GM23338 (cell line): ENCODE measurements around the gene CMC2. TPM values are rescaled to one million over a fixed set of nuclear protein-coding genes. Genes with fewer than 3 reads are reported as not detected.

Experiments used
- ATAC-seq: fragments of 200-7000 bp; cut with Tn5 transposase; 3 replicates; pipeline ENCODE4 v1.9.1; 2020
- DNase-seq: peaks from one replicate; pipeline ENCODE4 v3.0.0-alpha.2; 2015; ENCODE audit warnings: low spot score
- H2AFZ ChIP-seq: fragments of 200-600 bp; sonication (generic); 2 replicates; pipeline ENCODE4 v1.8.0; 2016; ENCODE audit warnings: antibody characterized with exemption, mild to moderate bottlenecking, moderate library complexity
- H3F3A ChIP-seq: fragments of 200-600 bp; sonication (generic); replicated peaks from 2 replicates; pipeline ENCODE4 v1.8.0; 2017; ENCODE audit warnings: antibody characterized with exemption, mixed run types, low read depth
- H3K27ac ChIP-seq: fragments of 200-600 bp; sonication (generic); 2 replicates; pipeline ENCODE4 v1.6.1; 2016; ENCODE audit warnings: low read depth
- H3K27me3 ChIP-seq: fragments of 200-600 bp; sonication (generic); 2 replicates; pipeline ENCODE4 v1.8.0; 2016; ENCODE audit warnings: mild to moderate bottlenecking, mixed run types, moderate library complexity; ENCODE audit not compliant: insufficient read depth
- H3K36me3 ChIP-seq: fragments of 200-600 bp; sonication (generic); 2 replicates; pipeline ENCODE4 v1.8.0; 2016; ENCODE audit warnings: mild to moderate bottlenecking; ENCODE audit not compliant: insufficient read depth
- H3K4me1 ChIP-seq: fragments of 200-600 bp; sonication (generic); 2 replicates; pipeline ENCODE4 v1.8.0; 2016; ENCODE audit warnings: mild to moderate bottlenecking, moderate library complexity; ENCODE audit not compliant: insufficient read depth
- H3K4me2 ChIP-seq: fragments of 200-600 bp; sonication (generic); 2 replicates; pipeline ENCODE4 v1.7.1; 2017; ENCODE audit warnings: mixed run types
- H3K4me3 ChIP-seq: fragments of 200-600 bp; sonication (generic); 2 replicates; pipeline ENCODE4 v1.6.1; 2016; ENCODE audit warnings: mixed run types
- H3K79me2 ChIP-seq: fragments of 200-600 bp; sonication (generic); replicated peaks from 2 replicates; pipeline ENCODE4 v1.8.0; 2017; ENCODE audit warnings: mild to moderate bottlenecking; ENCODE audit not compliant: insufficient read depth
- H3K9me2 ChIP-seq: fragments of 200-600 bp; sonication (generic); 2 replicates; pipeline ENCODE4 v1.8.0; 2017; ENCODE audit not compliant: insufficient read depth
- H4K20me1 ChIP-seq: fragments of 200-600 bp; sonication (generic); replicated peaks from 2 replicates; pipeline ENCODE4 v1.8.0; 2017; ENCODE audit warnings: mild to moderate bottlenecking; ENCODE audit not compliant: insufficient read depth
- H3K27ac Mint-ChIP-seq: 2 replicates; pipeline ENCODE4 v1.8.0; 2020; ENCODE audit warnings: inconsistent platforms, mild to moderate bottlenecking, moderate library complexity, mixed read lengths
- H3K27me3 Mint-ChIP-seq: 3 replicates; pipeline ENCODE4 v1.8.0; 2022; ENCODE audit warnings: low read depth, mild to moderate bottlenecking, moderate library complexity, mixed read lengths, inconsistent platforms; ENCODE audit not compliant: insufficient read depth, poor library complexity
- H3K36me3 Mint-ChIP-seq: 3 replicates; pipeline ENCODE4 v1.8.0; 2021; ENCODE audit warnings: low read depth, mild to moderate bottlenecking, inconsistent platforms, moderate library complexity, mixed read lengths
- H3K4me1 Mint-ChIP-seq: 3 replicates; pipeline ENCODE4 v1.8.0; 2020; ENCODE audit warnings: mild to moderate bottlenecking, inconsistent platforms, mixed read lengths
- H3K4me3 Mint-ChIP-seq: 3 replicates; pipeline ENCODE4 v1.8.0; 2021; ENCODE audit warnings: moderate library complexity, mild to moderate bottlenecking, inconsistent platforms, mixed read lengths
- H3K9me3 Mint-ChIP-seq: 3 replicates; pipeline ENCODE4 v1.8.0; 2020; ENCODE audit warnings: moderate library complexity, mild to moderate bottlenecking, inconsistent platforms, mixed read lengths
- CREB1 ChIP-seq: fragments of 250-450 bp; sonication (Bioruptor Pico); IDR thresholded peaks from 2 replicates; pipeline ENCODE4 v1.5.0; 2020; ENCODE audit warnings: low read depth, mild to moderate bottlenecking, moderate library complexity
- CTCF ChIP-seq, 2 experiments: fragments of 200-600 bp in 1 of 2; sonication (generic) in 1 of 2; conservative IDR thresholded peaks; 2 replicates each; pipeline versions ENCODE4 v1.5.1 to v1.6.1; 2016 to 2017; ENCODE audit warnings: antibody characterized with exemption in 2 of 2, low read depth in 2 of 2, mild to moderate bottlenecking in 2 of 2, moderate library complexity in 1 of 2
- EZH2 ChIP-seq: fragments of 200-600 bp; sonication (generic); IDR thresholded peaks from one replicate; pipeline ENCODE4 v1.8.0; 2017; ENCODE audit warnings: antibody characterized with exemption, mild to moderate bottlenecking, low read depth; ENCODE audit not compliant: unreplicated experiment
- EZH2phosphoT487 ChIP-seq: fragments of 200-600 bp; sonication (generic); IDR thresholded peaks from one replicate; pipeline ENCODE4 v1.8.1; 2018; ENCODE audit warnings: antibody characterized with exemption; ENCODE audit not compliant: unreplicated experiment
- NANOG ChIP-seq: IDR thresholded peaks from 2 replicates; pipeline ENCODE4 v1.6.1; 2016; ENCODE audit warnings: antibody characterized with exemption, borderline replicate concordance
- REST ChIP-seq: IDR thresholded peaks from one replicate; pipeline ENCODE4 v1.6.1; 2018; ENCODE audit warnings: antibody characterized with exemption; ENCODE audit not compliant: unreplicated experiment
- STAT1 ChIP-seq: IDR thresholded peaks from one replicate; pipeline ENCODE4 v1.6.1; 2016; ENCODE audit warnings: antibody characterized with exemption; ENCODE audit not compliant: unreplicated experiment
- ZNF114 ChIP-seq: fragments of 250-450 bp; sonication (Bioruptor Pico); IDR thresholded peaks from 2 replicates; pipeline ENCODE4 v1.5.0; 2020; ENCODE audit warnings: mild to moderate bottlenecking, moderate library complexity
- polyA plus RNA-seq: library from polyadenylated mRNA; unstranded; fragments of >200 nt; fragmentation: Nextera tagmentation; extraction: Ambion mirVana; gene quantifications from 2 replicates; pipeline ENCODE4 v1.2.1, GENCODE V29; 2016
- total RNA-seq: library from RNA; depleted of rRNA; stranded (reverse); fragments of >200 nt; shearing (Covaris generic); gene quantifications from 2 replicates; pipeline ENCODE4 v1.2.3, GENCODE V29; 2014
- TF ChIP-seq, protein P1 (sequence below): fragments of 250-450 bp; sonication (Bioruptor Pico); IDR thresholded peaks from 2 replicates; pipeline ENCODE4 v1.5.0; 2020; ENCODE audit warnings: mild to moderate bottlenecking, moderate library complexity

CMC2 gene
- total and polyA plus RNA-seq, 2 experiments from 2014 or later: 35.7 to 211 TPM

DNA sequence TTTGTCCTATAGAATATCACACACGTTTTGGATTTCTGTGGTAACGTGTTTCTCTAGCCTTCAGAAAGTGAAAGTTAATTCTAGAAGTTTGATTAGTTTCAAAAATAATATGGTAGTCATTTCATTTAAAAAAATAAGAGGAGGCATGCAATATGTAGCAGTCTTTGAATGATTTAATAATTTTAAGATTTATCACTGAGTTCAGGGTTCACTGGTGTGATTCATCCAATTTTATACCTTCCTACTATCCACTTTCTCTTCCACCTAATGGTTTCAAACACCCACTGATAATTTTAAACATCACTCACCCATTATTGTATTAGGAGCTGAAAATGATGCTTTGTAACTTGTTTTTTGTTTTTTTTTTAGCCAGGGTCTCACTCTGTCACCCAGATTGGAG lies 42.3 kb downstream of the CMC2 start (continued):
- no peak for TF ChIP-seq EZH2phosphoT487
- TF ChIP-seq REST: no peak
- TF ChIP-seq STAT1: no peak

GRCh38 chr16:80962879-80963278 lies 43.8 kb downstream of the CMC2 start:
- Histone ChIP-seq H3K4me1 (no peaks in the 10 kb centered on the region), H3K27me3 (no peaks in the 10 kb centered on the region), H3K4me3 (no peak overlapping the region), H3K79me2 (no peaks in the 10 kb centered on the region), H3K4me2 (no peak overlapping the region), H3K27ac (no peak overlapping the region), H2AFZ (no peak overlapping the region), H3K36me3 (no peaks in the 10 kb centered on the region), H4K20me1 (no peaks in the 10 kb centered on the region), H3K9me2 (no peaks in the 10 kb centered on the region), H3F3A (no peaks in the 10 kb centered on the region)
- no peaks in the 10 kb centered on the region for H3K4me1 Mint-ChIP-seq
- H3K9me3 Mint-ChIP-seq: peaks cover 16% of the 10 kb centered on the region; the same call in 1 of the 3 replicates
- no peaks in the 10 kb centered on the region for H3K27me3 Mint-ChIP-seq
- TF ChIP-seq CREB1 (no peak), EZH2phosphoT487 (no peak), CTCF (conservative IDR thresholded peaks at IDR 0.05; ENCODE audit: low read depth in 2 of 2) (no peak), NANOG (no peak), REST (no peak), ZNF114 (CRISPR knock-in tag) (no peak), EZH2 (no peak)
- TF ChIP-seq, protein P1, sequence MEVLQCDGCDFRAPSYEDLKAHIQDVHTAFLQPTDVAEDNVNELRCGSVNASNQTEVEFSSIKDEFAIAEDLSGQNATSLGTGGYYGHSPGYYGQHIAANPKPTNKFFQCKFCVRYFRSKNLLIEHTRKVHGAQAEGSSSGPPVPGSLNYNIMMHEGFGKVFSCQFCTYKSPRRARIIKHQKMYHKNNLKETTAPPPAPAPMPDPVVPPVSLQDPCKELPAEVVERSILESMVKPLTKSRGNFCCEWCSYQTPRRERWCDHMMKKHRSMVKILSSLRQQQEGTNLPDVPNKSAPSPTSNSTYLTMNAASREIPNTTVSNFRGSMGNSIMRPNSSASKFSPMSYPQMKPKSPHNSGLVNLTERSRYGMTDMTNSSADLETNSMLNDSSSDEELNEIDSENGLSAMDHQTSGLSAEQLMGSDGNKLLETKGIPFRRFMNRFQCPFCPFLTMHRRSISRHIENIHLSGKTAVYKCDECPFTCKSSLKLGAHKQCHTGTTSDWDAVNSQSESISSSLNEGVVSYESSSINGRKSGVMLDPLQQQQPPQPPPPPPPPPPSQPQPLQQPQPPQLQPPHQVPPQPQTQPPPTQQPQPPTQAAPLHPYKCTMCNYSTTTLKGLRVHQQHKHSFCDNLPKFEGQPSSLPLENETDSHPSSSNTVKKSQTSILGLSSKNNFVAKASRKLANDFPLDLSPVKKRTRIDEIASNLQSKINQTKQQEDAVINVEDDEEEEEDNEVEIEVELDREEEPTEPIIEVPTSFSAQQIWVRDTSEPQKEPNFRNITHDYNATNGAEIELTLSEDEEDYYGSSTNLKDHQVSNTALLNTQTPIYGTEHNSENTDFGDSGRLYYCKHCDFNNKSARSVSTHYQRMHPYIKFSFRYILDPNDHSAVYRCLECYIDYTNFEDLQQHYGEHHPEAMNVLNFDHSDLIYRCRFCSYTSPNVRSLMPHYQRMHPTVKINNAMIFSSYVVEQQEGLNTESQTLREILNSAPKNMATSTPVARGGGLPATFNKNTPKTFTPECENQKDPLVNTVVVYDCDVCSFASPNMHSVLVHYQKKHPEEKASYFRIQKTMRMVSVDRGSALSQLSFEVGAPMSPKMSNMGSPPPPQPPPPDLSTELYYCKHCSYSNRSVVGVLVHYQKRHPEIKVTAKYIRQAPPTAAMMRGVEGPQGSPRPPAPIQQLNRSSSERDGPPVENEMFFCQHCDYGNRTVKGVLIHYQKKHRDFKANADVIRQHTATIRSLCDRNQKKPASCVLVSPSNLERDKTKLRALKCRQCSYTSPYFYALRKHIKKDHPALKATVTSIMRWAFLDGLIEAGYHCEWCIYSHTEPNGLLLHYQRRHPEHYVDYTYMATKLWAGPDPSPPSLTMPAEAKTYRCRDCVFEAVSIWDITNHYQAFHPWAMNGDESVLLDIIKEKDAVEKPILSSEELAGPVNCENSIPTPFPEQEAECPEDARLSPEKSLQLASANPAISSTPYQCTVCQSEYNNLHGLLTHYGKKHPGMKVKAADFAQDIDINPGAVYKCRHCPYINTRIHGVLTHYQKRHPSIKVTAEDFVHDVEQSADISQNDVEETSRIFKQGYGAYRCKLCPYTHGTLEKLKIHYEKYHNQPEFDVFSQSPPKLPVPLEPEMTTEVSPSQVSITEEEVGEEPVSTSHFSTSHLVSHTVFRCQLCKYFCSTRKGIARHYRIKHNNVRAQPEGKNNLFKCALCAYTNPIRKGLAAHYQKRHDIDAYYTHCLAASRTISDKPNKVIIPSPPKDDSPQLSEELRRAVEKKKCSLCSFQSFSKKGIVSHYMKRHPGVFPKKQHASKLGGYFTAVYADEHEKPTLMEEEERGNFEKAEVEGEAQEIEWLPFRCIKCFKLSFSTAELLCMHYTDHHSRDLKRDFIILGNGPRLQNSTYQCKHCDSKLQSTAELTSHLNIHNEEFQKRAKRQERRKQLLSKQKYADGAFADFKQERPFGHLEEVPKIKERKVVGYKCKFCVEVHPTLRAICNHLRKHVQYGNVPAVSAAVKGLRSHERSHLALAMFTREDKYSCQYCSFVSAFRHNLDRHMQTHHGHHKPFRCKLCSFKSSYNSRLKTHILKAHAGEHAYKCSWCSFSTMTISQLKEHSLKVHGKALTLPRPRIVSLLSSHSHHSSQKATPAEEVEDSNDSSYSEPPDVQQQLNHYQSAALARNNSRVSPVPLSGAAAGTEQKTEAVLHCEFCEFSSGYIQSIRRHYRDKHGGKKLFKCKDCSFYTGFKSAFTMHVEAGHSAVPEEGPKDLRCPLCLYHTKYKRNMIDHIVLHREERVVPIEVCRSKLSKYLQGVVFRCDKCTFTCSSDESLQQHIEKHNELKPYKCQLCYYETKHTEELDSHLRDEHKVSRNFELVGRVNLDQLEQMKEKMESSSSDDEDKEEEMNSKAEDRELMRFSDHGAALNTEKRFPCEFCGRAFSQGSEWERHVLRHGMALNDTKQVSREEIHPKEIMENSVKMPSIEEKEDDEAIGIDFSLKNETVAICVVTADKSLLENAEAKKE (CRISPR knock-in tag): no peak
- H3K4me3 Mint-ChIP-seq: no peak overlapping the region
- no peak overlapping the region for H3K27ac Mint-ChIP-seq
- no peak for DNase-seq
- ATAC-seq: no peak
- H3K36me3 Mint-ChIP-seq: no peaks in the 10 kb centered on the region
